Activated naive CD8-positive, alpha-beta T cell treated with anti-CD3 and anti-CD28 coated beads, Interleukin-2, amount 50 U/mL, for 16 hours (primary cell): ENCODE results near the gene LMAN2.
"Not testable (repeated sequence)": the region's sequence is repeated elsewhere in the genome, so short reads cannot be mapped to it uniquely, and the experiment has no call there.

Experiments used
- DNase-seq: peaks from one replicate; pipeline ENCODE4 v3.0.0-alpha.2; 2020; ENCODE audit warnings: low read depth, low spot score

Gene LMAN2

DNA sequence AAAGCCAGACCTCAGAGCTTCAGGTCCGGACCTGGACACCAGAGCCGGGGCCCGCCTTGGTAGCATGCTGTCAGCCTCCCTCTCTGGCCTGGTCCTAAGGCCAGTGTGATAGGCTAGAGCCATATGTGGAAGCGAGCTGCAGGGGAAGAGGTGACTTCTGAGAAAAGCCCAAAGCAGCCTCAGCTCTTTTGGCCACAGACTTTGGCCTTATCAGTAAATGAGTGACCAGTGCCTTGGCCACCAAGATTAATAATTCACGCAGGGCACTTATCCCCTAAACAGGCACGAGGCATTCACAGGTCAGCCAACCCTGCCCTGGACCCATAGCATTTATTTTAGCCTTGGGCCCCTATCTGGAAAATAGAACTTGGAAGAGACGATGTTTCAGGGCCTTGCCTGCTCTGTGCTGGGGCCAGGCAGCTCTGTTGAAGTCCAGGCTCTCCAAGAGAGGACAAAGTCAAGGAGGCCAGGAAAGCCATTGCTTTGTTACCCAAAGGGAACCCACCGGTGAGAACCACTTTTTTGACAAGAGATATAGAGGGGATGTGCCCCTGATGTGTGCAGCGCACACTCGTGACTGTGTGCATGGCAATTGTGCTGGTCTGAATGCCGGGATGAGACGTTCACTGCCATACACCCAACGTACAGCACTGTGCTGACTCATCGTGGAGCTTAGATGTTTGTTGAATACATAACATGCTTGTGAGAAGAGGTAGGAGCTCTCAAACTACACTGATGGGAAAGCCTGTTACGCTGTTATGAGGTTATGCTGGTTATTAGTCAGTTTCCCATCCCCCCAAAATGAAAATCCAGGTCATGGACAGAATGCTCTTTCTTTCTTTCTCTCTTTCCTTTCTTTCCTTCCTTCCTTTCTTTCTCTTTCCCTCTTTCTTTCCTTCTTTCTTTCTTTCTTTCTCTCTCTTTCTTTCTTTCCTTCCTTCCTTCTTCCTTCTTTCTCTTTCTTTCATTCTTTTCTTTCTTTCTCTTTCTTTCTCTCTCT is 27.7 kb upstream of the LMAN2 start:
- no peak for DNase-seq

DNA sequence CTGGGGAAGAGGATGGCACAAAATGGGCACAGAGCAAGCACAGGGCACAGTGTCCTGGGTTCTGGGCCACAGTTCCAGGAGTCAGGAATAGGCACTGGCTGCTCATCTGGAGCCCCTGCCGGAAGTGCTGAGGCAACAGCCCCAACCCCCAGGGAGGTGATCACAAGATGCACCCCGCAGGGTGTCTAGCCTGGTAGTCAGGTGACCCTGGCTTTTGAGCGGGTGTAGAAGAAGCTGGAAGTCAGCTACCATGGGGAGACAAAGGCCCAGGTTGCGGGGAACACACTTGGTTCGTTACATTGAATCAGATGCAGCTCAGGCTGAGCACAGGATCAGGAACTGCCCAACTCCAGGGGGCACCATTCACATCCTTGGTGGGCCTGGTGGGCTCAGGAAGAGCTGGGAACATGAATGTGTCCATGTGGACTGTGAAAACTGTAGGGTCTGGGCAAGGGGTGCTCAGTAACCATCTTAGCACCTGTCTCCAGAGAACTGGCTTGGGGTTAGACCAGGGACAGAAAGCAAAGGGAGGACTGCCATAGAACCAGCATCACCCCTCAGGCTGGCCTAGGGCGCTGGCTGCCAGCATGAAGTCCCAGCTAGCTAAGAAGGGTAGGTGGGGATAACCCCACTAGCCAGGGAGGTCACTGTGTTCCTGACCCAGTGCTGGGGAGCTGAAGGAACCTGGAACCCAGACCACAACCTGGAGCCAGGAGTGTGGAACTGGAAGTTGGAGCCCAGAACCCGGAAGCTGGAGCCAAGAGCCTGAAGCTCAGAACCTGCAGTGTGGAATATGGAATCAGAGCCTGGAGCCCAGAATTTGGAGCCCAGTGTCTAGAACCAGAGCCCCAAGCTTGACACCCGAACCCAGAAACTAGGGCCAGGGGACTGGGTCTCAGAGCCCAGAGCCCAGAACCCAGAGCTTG is 26.6 kb upstream of the LMAN2 start:
- DNase-seq, result no peak

DNA sequence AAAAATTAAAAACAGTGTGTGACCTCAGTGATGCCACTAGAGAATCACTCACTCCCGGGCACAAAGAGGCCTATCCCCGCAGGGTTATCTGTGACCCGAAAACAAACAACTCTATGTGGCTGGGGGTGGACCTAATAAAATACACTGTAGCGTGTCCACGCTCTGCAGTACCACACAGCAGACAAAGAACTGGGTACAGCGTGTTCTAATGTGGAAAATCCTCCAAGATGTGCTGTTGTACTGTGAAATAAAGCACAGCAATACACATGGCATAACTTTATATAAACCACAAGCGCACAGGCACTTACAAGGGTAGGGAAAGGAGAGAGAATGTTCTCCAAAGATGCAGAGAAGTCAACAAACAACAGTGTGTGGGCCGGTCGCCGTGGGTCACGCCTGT is 24.6 kb upstream of the LMAN2 start:
- DNase-seq, result no peak

DNA sequence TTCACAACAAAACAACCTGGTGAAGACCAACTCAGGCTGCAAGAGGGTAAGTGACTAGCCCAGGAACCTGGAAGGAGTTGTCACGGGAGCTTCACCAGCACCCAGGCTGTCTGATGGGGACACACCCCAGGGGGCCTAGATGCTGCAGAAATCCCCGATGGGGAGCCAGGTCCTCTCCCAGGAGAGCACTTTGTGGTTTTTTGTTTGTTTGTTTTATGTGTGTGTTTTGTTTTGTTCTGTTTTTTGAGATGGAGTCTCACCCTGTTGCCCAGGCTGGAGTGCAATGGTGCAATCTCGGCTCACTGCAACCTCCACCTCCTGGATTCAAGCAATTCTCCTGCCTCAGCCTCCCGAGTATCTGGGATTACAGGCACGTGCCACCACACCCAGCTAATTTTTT is 24.0 kb upstream of the LMAN2 start:
- not testable (repeated sequence) for DNase-seq

DNA sequence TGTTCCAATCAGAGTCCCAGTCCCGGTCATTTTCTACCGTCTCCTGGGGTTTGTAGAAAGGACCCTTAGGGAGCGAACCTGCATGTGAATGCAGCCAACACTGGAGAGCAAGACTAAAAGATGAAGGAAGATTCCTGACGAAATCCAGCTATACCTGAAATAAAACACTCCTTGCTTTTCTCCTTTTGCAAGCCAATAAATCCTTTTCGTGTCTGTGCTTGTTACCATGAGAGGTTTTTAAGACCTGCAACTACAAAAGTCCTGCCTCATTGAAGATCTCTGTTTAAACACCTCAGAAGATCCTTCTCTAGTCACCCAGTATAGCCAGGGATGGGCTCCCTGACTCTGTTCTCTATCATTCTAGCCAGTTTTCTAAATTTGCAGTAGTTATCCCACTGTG is 22.7 kb upstream of the LMAN2 start:
- DNase-seq, result no peak

DNA sequence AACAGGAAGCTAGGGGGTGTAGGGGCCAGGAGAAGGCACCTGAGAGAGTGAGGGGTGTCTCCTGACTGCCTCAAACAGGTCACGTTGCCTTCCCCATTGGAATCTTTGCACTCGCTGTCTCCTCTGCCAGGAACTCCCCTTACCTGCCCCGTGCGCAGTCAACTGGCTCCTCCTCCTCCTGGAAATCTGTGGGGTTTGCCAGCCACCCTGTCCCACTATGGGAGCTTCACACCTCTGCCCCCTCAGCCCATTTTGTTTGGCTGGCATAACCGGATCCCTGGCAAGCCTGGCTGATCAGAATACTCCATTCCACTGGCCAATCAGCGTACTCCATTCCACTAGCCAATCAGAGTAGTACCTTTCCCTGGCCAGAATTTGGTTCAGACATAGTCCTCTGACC is 22.3 kb upstream of the LMAN2 start:
- DNase-seq, result no peak

DNA sequence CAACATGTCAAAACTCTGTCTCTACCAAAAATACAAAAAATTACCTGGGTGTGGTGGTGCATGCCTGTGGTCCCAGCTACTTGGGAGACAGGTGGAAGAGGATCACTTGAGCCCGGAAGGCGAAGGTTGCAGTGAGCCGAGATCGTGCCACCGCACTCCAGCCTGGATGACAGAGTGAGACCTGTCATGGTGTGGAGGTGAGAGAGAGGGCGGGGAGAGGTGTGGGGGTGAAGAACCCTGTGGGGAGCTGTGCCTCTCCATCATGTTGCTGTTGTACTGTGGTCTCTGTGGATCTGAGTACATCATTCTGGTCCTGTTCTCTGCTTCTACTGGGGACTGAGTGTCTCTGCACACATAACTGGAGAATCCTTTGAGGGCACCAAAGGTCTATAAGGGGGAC is 21.4 kb upstream of the LMAN2 start:
- no peak for DNase-seq

DNA sequence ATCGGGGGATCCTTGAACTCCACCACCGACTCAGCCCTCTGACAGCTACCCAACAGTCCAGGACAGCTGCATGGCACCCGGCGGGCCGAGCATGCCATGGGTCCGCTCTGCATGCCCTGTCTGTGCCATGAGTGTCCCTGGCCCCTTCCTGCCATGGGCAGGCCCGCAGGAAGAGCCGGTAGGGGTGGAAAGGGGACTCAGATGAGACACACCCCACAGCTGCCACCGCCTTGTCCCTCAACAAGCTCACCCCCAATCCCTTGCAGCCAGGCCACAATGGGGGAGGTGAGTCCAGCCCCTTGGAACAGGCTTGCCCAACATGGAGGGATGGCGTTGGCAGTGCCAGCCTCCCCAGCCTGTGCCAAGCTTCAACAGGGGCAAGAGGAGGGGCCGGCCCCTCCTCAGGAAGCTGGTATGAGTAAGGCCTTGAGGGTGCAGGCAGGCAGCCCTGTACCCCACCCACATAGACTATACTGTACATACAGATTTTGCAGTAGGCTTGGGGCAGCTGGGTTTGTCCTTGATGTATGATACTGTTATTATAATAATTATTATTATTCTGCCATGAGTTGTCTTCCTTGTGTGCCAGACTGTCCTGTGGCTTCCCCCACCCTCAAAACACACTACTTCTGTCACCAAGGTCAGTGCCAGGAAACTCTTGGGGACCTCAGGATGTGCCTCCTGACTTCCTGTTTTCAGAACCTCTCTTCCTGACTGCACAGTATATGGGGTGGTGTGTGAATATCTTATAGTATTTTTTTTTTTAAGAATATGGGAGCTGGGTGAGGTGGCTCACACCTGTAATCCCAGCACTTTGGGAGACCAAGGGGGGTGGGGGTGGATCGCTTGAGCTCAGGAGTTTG is 20.8 kb upstream of the LMAN2 start:
- no peak for DNase-seq

DNA sequence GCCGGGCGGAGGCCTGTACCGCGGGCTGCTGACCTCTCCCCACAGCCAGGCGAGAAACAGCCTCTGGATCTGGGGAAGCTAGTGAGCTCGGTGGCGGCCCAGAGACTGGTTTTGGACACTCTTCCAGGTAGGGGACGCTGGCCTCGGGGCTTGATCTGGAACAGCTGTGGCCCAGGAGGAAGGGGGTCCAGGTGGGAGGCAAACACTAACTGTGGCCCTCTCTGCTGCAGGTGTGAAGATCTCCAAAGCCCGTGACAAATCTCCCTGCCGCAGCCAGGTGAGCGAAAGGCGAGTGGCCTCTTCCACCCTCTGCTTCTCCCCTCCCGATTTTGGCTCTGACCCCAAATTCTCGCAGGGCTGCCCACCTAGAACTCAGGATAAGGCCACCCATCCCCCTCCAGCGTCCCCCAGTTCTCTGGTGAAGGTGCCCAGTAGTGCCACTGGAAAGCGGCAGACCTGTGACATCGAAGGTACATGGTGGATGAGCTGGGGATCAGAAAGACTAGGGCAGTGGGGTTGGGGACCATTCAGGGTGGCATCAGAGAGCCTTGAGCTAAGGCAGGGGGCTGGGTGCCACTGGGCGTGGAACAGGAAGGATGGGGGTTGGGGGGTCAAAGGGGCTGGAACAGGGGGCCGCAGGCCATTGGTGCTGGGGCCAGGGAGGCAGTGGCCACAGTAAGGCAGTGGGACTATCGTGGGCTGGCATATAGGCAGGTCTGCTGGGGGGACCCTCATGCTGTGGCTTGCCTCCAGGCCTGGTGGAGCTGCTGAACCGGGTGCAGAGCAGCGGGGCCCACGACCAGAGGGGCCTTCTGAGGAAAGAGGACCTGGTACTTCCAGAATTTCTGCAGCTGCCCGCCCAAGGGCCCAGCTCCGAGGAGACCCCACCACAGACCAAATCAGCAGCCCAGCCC is 19.9 kb upstream of the LMAN2 start:
- no peak for DNase-seq

DNA sequence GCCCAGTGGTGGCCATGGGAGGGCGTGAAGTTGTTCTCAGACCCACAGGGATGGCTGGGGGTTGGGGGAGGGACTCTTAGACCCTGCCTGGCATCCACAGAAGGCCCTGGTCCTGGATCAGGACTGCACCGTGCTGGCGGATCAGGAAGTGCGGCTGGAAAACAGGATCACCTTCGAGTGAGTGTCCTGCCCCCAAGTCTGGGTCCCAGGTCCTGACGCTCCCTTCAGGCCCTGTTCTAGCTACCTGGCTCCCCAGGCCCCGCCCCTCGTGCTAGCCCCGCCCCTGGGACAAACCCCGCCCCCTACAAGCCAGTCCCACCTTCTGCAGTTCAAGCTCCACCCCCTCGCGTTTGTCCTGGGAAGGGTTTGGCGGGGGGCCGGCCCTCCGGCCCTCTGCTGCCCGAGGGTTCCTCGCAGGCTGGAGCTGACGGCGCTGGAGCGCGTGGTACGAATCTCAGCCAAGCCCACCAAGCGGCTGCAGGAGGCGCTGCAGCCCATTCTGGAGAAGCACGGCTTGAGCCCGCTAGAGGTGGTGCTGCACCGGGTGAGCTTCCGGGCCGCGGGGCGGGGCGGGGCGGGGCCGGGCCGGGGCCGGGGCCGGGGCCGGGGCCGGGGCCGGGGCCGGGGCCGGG is 19.1 kb upstream of the LMAN2 start:
- no peak for DNase-seq

DNA sequence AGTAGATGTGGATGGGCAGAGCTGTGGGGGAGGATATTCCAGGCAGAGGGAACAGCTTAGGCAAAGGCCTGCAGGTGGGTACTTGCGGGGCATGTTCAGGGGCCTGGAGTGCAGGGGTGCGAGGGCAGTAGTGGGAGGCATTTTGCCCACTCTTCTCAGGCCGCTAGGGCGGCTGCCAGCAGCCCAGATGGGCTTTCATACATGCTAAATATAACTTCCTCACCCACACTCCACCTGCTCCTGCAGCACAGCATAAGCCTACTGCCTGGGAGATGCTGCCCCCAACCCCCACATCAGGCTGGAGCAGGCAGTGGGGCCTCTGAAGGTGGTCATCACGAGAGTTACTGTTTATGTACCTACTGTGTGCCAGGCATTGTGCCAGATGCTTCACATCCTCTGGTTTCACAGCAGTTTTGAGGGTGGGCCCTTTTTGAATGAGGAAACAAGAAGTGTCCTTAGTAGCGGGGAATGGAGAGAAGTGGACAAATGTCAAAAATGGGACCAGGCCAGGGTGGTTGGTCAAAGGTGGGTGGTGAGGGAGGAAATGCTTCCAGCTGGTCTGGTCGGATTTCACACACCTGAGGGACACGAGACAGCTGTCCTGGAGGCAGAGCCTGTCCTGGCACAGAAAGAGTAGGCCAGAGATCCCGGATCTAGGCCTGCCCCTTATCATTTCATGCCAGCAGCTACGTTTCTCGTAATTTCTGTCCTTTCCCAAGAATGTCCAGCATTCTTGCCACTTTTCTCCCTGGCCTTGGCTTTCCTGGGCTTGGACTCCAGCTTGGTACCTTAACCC is 18.4 kb upstream of the LMAN2 start:
- DNase-seq, result no peak

DNA sequence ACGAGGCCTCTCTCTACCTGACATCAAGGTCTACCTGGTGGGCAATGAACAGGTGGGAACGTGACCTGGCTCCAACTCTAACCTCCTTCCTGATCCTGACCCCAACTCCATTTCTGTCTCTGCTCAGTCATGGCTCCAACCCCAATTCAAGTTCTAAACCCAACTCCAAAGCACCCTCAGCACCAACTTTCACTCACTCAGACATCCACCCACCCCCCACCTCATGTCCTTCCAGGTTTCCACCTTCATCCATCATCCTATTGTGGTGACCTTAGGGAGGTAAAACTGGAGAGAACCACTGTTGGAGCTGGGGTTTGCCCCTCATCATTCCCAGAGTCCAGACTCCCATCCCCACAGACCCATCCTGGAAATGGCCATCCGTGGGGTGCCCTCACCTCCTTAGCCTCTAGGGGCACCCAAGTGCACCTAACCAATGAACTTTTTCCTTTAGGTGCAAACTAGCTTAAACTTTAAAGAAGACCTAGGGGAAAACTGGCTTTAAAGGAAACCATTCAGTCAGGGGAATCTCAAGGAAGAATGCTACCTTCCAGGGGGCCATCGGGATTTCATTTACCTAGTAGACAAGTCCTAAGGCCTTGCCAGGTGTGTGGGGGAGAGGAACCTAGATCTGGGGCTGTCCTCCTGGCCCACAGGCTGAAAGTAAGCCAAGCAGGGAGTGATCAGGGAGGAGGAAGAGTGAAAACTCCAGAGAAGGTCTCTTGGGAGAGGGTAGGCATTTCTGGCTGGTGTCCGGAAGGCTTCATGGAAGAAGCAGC is 17.6 kb upstream of the LMAN2 start:
- DNase-seq, result no peak

DNA sequence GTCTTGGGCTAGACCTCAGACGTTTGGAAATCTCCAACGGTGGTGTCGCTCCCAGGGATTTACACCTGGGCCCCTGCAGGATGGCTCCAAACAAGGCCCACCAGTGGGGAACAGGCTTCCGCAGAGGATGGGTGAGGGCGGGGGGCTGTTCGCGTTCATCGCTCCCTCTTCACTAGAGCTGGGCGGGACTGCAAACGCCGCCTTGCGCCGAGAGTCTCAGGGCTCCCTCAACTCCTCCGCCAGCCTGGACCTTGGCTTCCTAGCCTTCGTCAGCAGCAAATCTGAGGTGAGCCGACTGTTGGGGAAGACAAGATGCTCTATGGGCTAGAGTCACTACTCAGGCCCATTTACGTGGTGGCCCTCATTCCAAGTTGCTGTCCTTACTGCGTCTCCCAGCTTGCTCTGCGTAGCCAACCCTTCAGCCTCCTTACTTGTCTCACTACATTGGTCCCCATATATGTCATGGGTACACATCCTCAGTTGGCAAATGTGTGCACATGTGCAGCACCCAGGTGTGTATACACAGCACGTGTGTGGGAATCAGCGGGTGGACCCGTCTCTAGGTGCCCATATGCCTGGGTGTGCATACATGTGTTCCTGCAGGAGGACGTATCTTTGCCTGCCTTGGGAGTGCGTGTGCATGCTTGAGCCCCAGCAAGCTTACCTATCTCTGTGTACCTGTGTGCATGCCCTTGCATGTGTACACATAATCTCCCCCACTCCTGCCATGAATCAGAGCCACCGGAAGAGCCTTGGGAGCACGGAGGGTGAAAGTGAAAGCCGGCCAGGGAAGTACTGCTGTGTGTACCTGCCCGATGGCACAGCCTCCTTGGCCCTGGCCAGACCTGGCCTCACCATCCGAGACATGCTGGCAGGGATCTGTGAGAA is 16.8 kb upstream of the LMAN2 start:
- no peak for DNase-seq

DNA sequence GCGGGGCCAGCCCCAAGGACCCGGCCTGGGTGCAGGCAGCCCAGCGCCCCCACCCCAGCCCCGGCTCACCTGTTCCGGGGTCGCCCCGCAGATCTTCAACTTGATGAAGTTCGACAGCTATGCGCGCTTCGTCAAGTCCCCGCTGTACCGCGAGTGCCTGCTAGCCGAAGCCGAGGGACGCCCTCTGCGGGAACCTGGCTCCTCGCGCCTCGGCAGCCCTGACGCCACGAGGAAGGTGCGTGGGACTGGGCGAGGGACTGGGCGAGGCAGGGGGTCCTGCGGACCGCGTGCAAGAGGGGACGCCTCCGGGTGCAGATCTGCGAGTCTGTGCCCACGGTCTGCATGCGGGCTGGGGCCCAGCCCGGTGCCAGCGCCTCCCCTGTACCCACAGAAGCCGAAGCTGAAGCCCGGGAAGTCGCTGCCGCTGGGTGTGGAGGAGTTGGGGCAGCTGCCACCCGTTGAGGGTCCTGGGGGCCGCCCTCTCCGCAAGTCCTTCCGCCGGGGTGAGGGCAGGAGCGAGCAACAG is 15.9 kb upstream of the LMAN2 start:
- no peak for DNase-seq

DNA sequence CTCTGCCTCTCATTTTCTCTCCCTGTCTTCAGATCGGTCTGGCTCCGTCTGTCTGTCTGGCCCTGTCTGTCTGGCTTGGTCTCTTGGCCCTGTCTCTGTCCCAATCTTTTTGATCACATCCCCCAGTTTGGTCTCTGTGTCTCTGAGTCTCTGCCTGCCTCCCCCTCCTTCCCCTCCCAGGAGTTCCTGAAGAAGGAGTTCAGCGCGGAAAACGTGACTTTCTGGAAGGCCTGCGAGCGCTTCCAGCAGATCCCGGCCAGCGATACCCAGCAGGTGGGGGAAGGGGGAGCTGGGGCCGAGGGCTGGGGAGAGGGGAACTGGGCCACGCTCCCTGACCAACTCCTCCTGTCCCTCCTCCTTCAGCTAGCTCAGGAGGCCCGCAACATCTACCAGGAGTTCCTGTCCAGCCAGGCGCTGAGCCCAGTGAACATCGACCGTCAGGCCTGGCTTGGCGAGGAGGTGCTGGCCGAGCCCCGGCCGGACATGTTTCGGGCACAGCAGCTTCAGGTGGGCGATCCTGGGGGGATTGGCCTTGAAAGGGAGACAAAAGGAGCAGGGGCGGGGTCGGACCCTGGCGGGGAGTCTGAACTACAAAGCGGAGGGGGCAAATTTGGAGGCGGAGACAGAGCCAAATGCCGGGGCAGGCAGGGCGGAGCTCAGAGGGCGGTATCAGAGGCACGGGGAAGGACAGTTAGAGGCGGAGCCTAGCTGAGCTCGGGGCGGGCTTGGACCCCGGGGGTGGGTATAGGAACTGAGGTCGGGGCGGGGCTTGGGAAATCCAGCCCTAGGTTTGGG is 15.3 kb upstream of the LMAN2 start:
- no peak for DNase-seq

DNA sequence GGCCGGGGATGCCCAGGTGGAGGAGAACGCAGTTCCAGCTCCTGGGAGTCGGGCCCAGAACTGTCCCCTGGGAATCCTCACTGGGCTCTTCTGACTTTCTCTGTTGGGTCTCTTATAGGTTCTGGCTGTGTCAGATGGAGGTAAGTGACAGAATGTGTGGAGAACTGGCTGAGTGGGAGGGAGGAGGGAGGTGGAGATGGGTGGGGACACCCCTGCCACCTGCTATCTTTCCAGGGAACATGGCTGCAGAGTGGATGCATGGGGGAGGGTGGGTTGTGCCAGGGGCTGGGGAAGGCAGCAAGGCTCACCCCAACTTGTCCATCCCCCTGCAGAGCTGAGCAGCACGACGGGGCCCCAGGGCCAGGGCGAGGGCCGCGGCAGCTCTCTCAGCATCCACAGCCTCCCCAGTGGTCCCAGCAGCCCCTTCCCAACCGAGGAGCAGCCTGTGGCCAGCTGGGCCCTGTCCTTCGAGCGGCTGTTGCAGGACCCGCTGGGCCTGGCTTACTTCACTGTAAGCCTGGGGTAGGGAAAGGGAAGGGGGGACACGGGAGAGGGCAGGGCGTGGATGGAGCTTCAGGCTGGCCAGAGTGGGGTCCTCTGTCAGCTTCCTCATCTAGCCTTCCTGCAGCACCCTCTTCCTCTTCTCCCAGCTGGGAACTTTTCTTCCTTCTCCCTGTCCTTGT is 14.5 kb upstream of the LMAN2 start:
- no peak for DNase-seq
